ENCODE results near the gene LYRM7.

Gene LYRM7

DNA sequence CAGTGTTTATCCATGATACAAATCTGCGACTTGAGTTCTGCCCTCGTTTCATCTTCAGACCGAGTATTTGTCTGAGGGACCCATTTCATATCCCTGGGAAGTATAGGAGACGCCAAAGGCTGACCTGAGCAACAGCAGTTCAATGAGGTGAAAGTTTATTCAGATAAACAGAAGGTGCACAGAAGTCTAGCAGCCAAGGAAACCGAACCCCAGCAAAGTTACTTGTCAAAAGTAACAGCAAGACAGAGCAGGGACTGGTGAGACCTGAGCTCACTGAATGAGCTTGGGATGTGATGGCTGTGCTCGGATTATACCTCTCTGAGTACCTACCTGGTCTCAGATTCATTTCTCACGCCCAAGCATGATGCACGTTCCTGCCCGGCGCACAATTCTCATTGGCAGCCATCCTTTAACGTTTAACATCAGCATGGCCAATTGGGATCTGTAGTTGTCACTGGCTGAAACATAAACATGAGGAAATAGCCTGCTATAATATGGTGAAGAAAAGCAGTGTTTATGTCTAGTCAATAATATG lies 599 bp downstream of the LYRM7 start:
- Histone ChIP-seq H3K27me3 (ENCODE audit: insufficient read depth, poor library complexity, severe bottlenecking) (no peaks in the 10 kb centered on the region), H3K4me3 (replicated peaks; ENCODE audit: insufficient read depth, low read length) (peak overlapping the region; percentile 72), H3K27ac (replicated peaks) (peak overlapping the region; percentile 67)
- TF ChIP-seq REST (IDR thresholded peaks at IDR 0.05; ENCODE audit: insufficient replicate concordance, low read depth) (no peak), GABPA (IDR thresholded peaks at IDR 0.05; ENCODE audit: low read depth) (no peak), SPI1 (IDR thresholded peaks at IDR 0.05; ENCODE audit: borderline replicate concordance, low read depth) (no peak), POLR2AphosphoS5 (IDR thresholded peaks at IDR 0.05; ENCODE audit: low read depth) (no peak), CTCF (IDR thresholded peaks at IDR 0.05; ENCODE audit: insufficient read depth, low read length) (no peak)
- DNase-seq (ENCODE audit: low read depth in 1 of 2, low spot score in 1 of 2), result peak in 1 of 2 experiments; percentile 3

GRCh38 chr5:131180407-131180806 lies 9.7 kb downstream of the LYRM7 start:
- no peak for TF ChIP-seq POLR2AphosphoS5 (IDR thresholded peaks at IDR 0.05; ENCODE audit: low read depth)
- no peak for TF ChIP-seq GABPA (IDR thresholded peaks at IDR 0.05; ENCODE audit: low read depth)
- TF ChIP-seq REST (IDR thresholded peaks at IDR 0.05; ENCODE audit: insufficient replicate concordance, low read depth), result no peak
- no peak for TF ChIP-seq CTCF (IDR thresholded peaks at IDR 0.05; ENCODE audit: insufficient read depth, low read length)
- TF ChIP-seq SPI1 (IDR thresholded peaks at IDR 0.05; ENCODE audit: borderline replicate concordance, low read depth), result no peak
- DNase-seq (ENCODE audit: low read depth in 1 of 2, low spot score in 1 of 2), result no peak

GRCh38 chr5:131182839-131183238 lies 12.1 kb downstream of the LYRM7 start:
- DNase-seq (ENCODE audit: low read depth in 1 of 2, low spot score in 1 of 2), result no peak
- Histone ChIP-seq H3K27ac (replicated peaks) (no peak overlapping the region), H3K27me3 (ENCODE audit: insufficient read depth, poor library complexity, severe bottlenecking) (no peaks in the 10 kb centered on the region), H3K4me3 (replicated peaks; ENCODE audit: insufficient read depth, low read length) (no peak overlapping the region)
- TF ChIP-seq GABPA (IDR thresholded peaks at IDR 0.05; ENCODE audit: low read depth) (no peak), POLR2AphosphoS5 (IDR thresholded peaks at IDR 0.05; ENCODE audit: low read depth) (no peak), REST (IDR thresholded peaks at IDR 0.05; ENCODE audit: insufficient replicate concordance, low read depth) (no peak), SPI1 (IDR thresholded peaks at IDR 0.05; ENCODE audit: borderline replicate concordance, low read depth) (no peak), CTCF (IDR thresholded peaks at IDR 0.05; ENCODE audit: insufficient read depth, low read length) (no peak)

More at GRCh38 chr5:131180407-131180806, 9.7 kb downstream of the LYRM7 start:
- Histone ChIP-seq H3K4me3 (replicated peaks; ENCODE audit: insufficient read depth, low read length) (no peak overlapping the region), H3K27ac (replicated peaks) (no peak overlapping the region), H3K27me3 (ENCODE audit: insufficient read depth, poor library complexity, severe bottlenecking) (no peaks in the 10 kb centered on the region)
